HepG2 (cell line): Measurements from ENCODE around the gene PDZRN4. TPM values are rescaled to one million over a fixed set of nuclear protein-coding genes. Genes with fewer than 3 reads are reported as not detected.

Experiments used
- ATAC-seq: fragments of 200-7000 bp; cut with Tn5 transposase; 3 replicates; pipeline ENCODE4 v1.9.1; 2020; ENCODE audit warnings: mild to moderate bottlenecking, moderate library complexity
- BruUV-seq: library from RNA; stranded (reverse); fragments of 400-500 nt; replicated peaks from 2 replicates; lab custom pipeline; 2021; lab: Mats Ljungman, UMichigan
- CTCF ChIA-PET: fragments of 300-600 bp; formaldehyde crosslinking; extraction: SDS; loops from one replicate; lab custom pipeline; 2021; ENCODE audit warnings: low total read pairs, inconsistent platforms, low intra/inter-chr PET ratio; lab: Yijun Ruan, JAX
- POLR2A ChIA-PET: fragments of 350-600 bp; sonication (Branson Sonifier 250); formaldehyde crosslinking; loops from one replicate; lab custom pipeline; 2020; ENCODE audit warnings: antibody characterized with exemption, inconsistent platforms; lab: Yijun Ruan, JAX
- DNase-seq: peaks from one replicate; pipeline ENCODE4 v3.0.0-alpha.2; 2015; ENCODE audit warnings: low spot score
- FAIRE-seq: peaks from 3 replicates; lab custom pipeline; 2011; peaks lifted over from hg19 to GRCh38; lab: Jason Lieb, UNC
- H2AFZ ChIP-seq: one replicate; pipeline ENCODE4 v1.6.1; 2011; ENCODE audit warnings: low read length, inconsistent platforms
- H3K27ac ChIP-seq: fragments of 300-600 bp; 3 replicates; pipeline ENCODE4 v1.8.0; 2011; ENCODE audit warnings: mixed run types, mild to moderate bottlenecking, mixed read lengths, low read length, inconsistent platforms; ENCODE audit not compliant: insufficient read depth; ENCODE audit errors: extremely low read length
- H3K27me3 ChIP-seq, 2 experiments: fragments of 200-600 bp in 1 of 2; 2 replicates in 1 of 2; 3 replicates in 1 of 2; pipeline versions ENCODE4 v1.6.0 to v1.8.0; 2011; ENCODE audit warnings: low read length in 2 of 2, mild to moderate bottlenecking in 2 of 2, moderate library complexity in 2 of 2, inconsistent platforms in 1 of 2; ENCODE audit not compliant: insufficient read depth in 2 of 2, control insufficient read depth in 1 of 2
- H3K36me3 ChIP-seq, 2 experiments: fragments of 200-600 bp in 1 of 2; replicated peaks in 1 of 2; 2 replicates in 1 of 2; 3 replicates in 1 of 2; pipeline versions ENCODE4 v1.5.1 to v1.8.0; 2011; ENCODE audit warnings: low read length in 2 of 2, inconsistent platforms in 1 of 2; ENCODE audit not compliant: insufficient read depth in 2 of 2, control insufficient read depth in 1 of 2
- H3K4me1 ChIP-seq: 2 replicates; pipeline ENCODE4 v1.5.1; 2012; ENCODE audit warnings: low read length, inconsistent platforms; ENCODE audit not compliant: insufficient read depth
- H3K4me2 ChIP-seq: 2 replicates; pipeline ENCODE4 v1.6.0; 2011; ENCODE audit warnings: low read depth, low read length, inconsistent platforms
- H3K4me3 ChIP-seq, 3 experiments: fragments of 200-600 bp in 1 of 3; sonication (generic), shearing (Covaris generic) in 1 of 3; replicated peaks in 1 of 3; 2 replicates each; pipeline ENCODE4 v1.5.1; 2011 to 2016; ENCODE audit warnings: low read length in 3 of 3, inconsistent platforms in 2 of 3, low read depth in 2 of 3, mild to moderate bottlenecking in 2 of 3, control low read depth in 1 of 3, mixed read lengths in 1 of 3; ENCODE audit not compliant: insufficient read depth in 1 of 3
- H3K79me2 ChIP-seq: one replicate; pipeline ENCODE4 v1.6.1; 2011; ENCODE audit warnings: low read length, inconsistent platforms; ENCODE audit not compliant: insufficient read depth
- H3K9ac ChIP-seq: 2 replicates; pipeline ENCODE4 v1.6.0; 2011; ENCODE audit warnings: mild to moderate bottlenecking, low read depth, low read length, inconsistent platforms; ENCODE audit not compliant: insufficient read depth
- H3K9me3 ChIP-seq: 2 replicates; pipeline ENCODE4 v1.5.1; 2012; ENCODE audit warnings: mild to moderate bottlenecking, low read length
- H4K20me1 ChIP-seq: 2 replicates; pipeline ENCODE4 v1.6.0; 2011; ENCODE audit warnings: inconsistent platforms, mild to moderate bottlenecking, low read length, moderate library complexity; ENCODE audit not compliant: insufficient read depth
- ATRX ChIP-seq: sonication (generic); formaldehyde crosslinking; IDR thresholded peaks from 2 replicates; pipeline ENCODE4 v1.4.0; 2020; ENCODE audit warnings: missing genetic modification reagents, borderline replicate concordance
- WGBS: methylation state at CpG from one replicate; pipeline ENCODE4 v1.1.6; 2017; ENCODE audit warnings: low lambda C conversion rate; 5-methylcytosine and 5-hydroxymethylcytosine counted together
- in situ Hi-C: cut with HindIII; loops from 2 replicates; pipeline ENCODE4 v1.10.0; 2017; ENCODE audit warnings: low pct_unique_long_range_greater_than_20kb; ENCODE audit not compliant: extremely low pct_ligation_motif_present
- intact Hi-C: fragments of 100-400 bp; cut with micrococcal nuclease; formaldehyde crosslinking; loops from one replicate; pipeline ENCODE4 v1.10.0; 2022; ENCODE audit not compliant: unreplicated experiment
- polyA plus RNA-seq, 8 experiments: library from polyadenylated mRNA; depleted of rRNA in 3 of 8; stranded (reverse) in 7 of 8; unstranded in 1 of 8; fragments of >200 nt; fragmentation: Illumina TruSeq in 4 of 8; extraction: Trizol in 4 of 8; gene quantifications; 2 replicates each; pipeline versions ENCODE4 v1.2.1 to v1.2.3, GENCODE V29; 2011 to 2016; ENCODE audit warnings: low read depth in 4 of 8, missing spikeins in 1 of 8, mixed read lengths in 1 of 8; ENCODE audit not compliant: insufficient read depth in 1 of 8
- total RNA-seq, 5 experiments: library from RNA; depleted of rRNA; stranded (reverse); fragments of >200 nt; fragmentation: Illumina TruSeq; extraction: Trizol; gene quantifications; 2 replicates each; pipeline ENCODE4 v1.2.3, GENCODE V29; 2016; ENCODE audit warnings: low read depth in 1 of 5
- TF ChIP-seq, protein P1 (sequence below): sonication (generic); formaldehyde crosslinking; IDR thresholded peaks from 2 replicates; pipeline ENCODE4 v1.4.0; 2020; ENCODE audit warnings: missing genetic modification reagents
- TF ChIP-seq, protein P2 (sequence below): IDR thresholded peaks from 2 replicates; pipeline ENCODE4 v1.6.1; 2016; ENCODE audit warnings: missing compliant biosample characterization, missing genetic modification reagents, borderline replicate concordance

PDZRN4 gene
- total and polyA plus RNA-seq, 2 of the 13 experiments (the other 11 are each of a cell fraction or from before 2014, with no cell fraction given) = not detected

DNA sequence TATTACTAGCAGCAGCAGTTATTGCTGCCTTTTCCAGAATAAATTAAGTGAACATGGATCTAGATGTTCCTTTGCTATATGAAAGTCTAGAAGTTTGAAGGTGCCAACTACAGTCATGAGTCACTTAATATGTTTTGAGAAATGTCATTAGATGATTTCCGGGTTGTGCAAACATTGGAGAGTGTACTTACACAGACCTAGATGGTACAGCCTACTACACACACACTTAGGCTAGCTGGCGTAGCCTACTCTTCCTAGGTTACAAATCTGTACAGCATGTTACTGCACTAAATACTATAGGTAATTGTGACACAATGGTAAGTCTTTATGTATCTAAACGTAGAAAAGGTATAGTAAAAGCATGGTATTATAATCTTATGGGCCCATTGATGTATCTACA lies 368.1 kb downstream of the PDZRN4 start (continued):
- TF ChIP-seq, protein P1, sequence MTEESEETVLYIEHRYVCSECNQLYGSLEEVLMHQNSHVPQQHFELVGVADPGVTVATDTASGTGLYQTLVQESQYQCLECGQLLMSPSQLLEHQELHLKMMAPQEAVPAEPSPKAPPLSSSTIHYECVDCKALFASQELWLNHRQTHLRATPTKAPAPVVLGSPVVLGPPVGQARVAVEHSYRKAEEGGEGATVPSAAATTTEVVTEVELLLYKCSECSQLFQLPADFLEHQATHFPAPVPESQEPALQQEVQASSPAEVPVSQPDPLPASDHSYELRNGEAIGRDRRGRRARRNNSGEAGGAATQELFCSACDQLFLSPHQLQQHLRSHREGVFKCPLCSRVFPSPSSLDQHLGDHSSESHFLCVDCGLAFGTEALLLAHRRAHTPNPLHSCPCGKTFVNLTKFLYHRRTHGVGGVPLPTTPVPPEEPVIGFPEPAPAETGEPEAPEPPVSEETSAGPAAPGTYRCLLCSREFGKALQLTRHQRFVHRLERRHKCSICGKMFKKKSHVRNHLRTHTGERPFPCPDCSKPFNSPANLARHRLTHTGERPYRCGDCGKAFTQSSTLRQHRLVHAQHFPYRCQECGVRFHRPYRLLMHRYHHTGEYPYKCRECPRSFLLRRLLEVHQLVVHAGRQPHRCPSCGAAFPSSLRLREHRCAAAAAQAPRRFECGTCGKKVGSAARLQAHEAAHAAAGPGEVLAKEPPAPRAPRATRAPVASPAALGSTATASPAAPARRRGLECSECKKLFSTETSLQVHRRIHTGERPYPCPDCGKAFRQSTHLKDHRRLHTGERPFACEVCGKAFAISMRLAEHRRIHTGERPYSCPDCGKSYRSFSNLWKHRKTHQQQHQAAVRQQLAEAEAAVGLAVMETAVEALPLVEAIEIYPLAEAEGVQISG = no peak
- TF ChIP-seq ATRX (CRISPR knock-in tag) = no peak

DNA sequence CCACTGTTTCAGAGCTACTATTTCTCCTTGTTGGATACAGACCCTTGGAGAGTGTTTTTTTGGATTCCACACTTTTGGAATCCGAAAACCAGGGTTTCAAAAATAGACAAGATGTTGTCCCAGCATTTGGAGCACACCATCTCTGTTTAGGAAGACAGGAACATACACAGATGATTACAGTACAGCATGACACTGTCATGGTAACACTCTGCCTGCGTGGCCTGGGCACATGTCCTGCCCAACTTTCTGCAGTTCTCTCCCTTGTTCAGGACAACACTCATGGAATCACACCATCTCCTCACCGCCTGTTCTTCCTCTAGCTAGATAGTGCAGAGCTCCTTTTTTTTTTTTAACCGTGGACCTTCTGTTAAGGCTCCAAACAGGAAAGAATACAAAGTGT lies 369.2 kb downstream of the PDZRN4 start:
- H3K79me2 ChIP-seq = no peaks in the 10 kb centered on the region
- BruUV-seq = no TSS peak
- H4K20me1 ChIP-seq = no peaks in the 10 kb centered on the region
- WGBS = 0% methylated on average over 4 of the region's 4 CpGs
- no peak for ATAC-seq
- no peak overlapping the region for H3K4me2 ChIP-seq
- no peak for FAIRE-seq
- no peaks in the 10 kb centered on the region for H3K36me3 ChIP-seq
- ChIA-PET CTCF (no interaction called here), POLR2A (no interaction called here)
- no peaks in the 10 kb centered on the region for H3K9me3 ChIP-seq
- no peak for DNase-seq
- no peaks in the 10 kb centered on the region for H3K4me1 ChIP-seq
- H3K9ac ChIP-seq = no peak overlapping the region
- no peak overlapping the region for H2AFZ ChIP-seq
- in situ Hi-C loops = no loop called here
- TF ChIP-seq, protein P2, sequence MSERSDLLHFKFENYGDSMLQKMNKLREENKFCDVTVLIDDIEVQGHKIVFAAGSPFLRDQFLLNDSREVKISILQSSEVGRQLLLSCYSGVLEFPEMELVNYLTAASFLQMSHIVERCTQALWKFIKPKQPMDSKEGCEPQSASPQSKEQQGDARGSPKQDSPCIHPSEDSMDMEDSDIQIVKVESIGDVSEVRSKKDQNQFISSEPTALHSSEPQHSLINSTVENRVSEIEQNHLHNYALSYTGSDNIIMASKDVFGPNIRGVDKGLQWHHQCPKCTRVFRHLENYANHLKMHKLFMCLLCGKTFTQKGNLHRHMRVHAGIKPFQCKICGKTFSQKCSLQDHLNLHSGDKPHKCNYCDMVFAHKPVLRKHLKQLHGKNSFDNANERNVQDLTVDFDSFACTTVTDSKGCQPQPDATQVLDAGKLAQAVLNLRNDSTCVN (CRISPR knock-in tag) = no peak
- H3K4me3 ChIP-seq = no peak overlapping the region
- H3K27me3 ChIP-seq = no peaks in the 10 kb centered on the region
- intact Hi-C loops = no loop called here
- no peak overlapping the region for H3K27ac ChIP-seq
